BJ (cell line): ENCODE measurements around the gene LVRN. TPM values are rescaled to one million over a fixed set of nuclear protein-coding genes. Genes with fewer than 3 reads are reported as not detected.

Experiments used
- CTCF ChIA-PET: fragments of 350-600 bp; formaldehyde crosslinking; extraction: SDS; loops from one replicate; lab custom pipeline; 2021; ENCODE audit warnings: antibody characterized with exemption, inconsistent platforms; lab: Yijun Ruan, JAX
- POLR2A ChIA-PET: fragments of 300-600 bp; sonication (Branson Sonifier 250); formaldehyde crosslinking; extraction: SDS; loops from one replicate; lab custom pipeline; 2021; ENCODE audit warnings: antibody characterized with exemption; lab: Charles Lee
- DNase-seq: peaks from one replicate; pipeline ENCODE4 v3.0.0-alpha.2; 2011; ENCODE audit warnings: low read depth
- H3K27me3 ChIP-seq: 2 replicates; pipeline ENCODE4 v1.6.0; 2011; ENCODE audit warnings: low read length; ENCODE audit not compliant: control insufficient read depth, insufficient read depth
- H3K36me3 ChIP-seq: 2 replicates; pipeline ENCODE4 v1.5.1; 2011; ENCODE audit warnings: low read length; ENCODE audit not compliant: control insufficient read depth, insufficient read depth
- H3K4me3 ChIP-seq: 2 replicates; pipeline ENCODE4 v1.5.1; 2011; ENCODE audit warnings: low read depth, mild to moderate bottlenecking, control low read depth, low read length
- polyA plus RNA-seq: library from polyadenylated mRNA; depleted of rRNA; stranded (reverse); fragments of >200 nt; gene quantifications from 2 replicates; pipeline ENCODE4 v1.2.3, GENCODE V29; 2011
- TF ChIP-seq, protein P1 (sequence below): IDR thresholded peaks from 2 replicates; pipeline ENCODE4 v1.5.1; 2011; ENCODE audit warnings: low read depth, mild to moderate bottlenecking, control low read depth, inconsistent platforms, low read length, moderate library complexity; ENCODE audit not compliant: insufficient read depth

The LVRN gene
- polyA plus RNA-seq, 1 experiment: 0.05 TPM

DNA sequence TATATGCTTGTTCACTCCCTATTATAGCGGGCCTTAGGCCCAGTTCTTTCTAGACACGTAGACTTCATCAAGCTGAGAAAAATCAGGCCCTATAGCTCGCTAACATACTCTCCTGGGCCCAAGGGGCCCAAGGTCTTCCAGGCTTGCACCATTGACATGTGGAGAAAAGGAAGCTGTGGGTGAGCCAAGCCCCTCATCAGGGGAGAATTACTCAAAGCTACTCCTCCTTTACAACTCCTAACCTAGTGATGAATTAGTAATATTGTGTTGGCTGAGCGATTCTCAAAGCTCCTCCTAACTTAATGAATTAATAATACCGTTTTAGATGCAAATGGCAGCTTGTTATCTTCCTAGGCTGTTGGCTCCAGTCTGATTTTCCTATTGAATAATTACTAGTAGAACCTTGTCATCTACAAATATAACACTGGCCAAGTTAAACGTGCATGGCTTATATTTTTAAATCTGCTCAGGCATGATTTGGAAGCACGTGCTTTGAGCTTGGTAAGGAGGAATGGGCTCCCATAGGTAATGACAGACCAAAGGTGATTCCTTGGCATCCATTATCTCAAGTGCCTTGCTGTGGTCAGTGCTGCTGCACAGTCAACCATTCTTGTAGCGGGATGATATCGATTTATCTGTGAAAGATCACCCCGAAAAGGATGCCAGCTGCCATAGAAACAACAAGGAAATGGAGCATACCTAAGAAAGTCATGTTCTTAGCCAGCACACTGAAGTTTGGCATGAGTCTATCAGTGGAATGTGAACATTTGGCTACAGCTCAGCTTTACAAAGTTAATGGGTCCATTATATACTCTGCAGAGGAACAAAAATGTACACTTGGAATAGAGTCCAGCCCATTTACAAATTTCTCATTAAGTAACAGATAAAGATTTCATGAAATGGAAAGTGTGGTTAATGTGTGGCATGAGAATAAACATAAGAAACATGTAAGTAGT, 23.8 kb downstream of the LVRN start:
- TF ChIP-seq, protein P1, sequence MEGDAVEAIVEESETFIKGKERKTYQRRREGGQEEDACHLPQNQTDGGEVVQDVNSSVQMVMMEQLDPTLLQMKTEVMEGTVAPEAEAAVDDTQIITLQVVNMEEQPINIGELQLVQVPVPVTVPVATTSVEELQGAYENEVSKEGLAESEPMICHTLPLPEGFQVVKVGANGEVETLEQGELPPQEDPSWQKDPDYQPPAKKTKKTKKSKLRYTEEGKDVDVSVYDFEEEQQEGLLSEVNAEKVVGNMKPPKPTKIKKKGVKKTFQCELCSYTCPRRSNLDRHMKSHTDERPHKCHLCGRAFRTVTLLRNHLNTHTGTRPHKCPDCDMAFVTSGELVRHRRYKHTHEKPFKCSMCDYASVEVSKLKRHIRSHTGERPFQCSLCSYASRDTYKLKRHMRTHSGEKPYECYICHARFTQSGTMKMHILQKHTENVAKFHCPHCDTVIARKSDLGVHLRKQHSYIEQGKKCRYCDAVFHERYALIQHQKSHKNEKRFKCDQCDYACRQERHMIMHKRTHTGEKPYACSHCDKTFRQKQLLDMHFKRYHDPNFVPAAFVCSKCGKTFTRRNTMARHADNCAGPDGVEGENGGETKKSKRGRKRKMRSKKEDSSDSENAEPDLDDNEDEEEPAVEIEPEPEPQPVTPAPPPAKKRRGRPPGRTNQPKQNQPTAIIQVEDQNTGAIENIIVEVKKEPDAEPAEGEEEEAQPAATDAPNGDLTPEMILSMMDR: no peak
- Histone ChIP-seq H3K36me3 (no peaks in the 10 kb centered on the region), H3K27me3 (no peaks in the 10 kb centered on the region), H3K4me3 (no peak overlapping the region)
- ChIA-PET CTCF (interaction anchor here (0.9 to 2.0 kb wide), 3 partner anchors 7 to 31 kb away, joined by 3 to 5 read pairs (median 4); no protein-coding TSS in a partner anchor), POLR2A (no interaction called here)
- DNase-seq: no peak

DNA sequence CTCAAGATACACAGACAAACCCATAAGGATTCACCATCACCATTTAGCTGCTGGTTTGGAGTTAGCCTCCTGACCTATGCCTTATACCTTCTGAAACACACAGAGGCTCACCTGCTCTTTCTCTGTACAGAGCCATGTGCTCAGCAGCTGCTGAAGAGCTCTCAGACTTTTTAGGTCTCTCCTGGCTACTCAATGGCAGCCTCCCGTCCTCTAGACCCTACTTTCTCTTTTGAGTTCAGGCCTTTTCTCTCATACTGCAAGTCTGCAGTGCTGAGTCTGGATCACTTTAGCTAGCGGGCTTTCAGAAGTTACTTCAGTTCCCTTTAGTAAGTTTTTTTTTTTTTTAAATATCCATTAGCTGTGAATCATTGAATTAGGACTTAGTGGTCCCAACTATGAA, 25.7 kb downstream of the LVRN start:
- H3K36me3 ChIP-seq: no peaks in the 10 kb centered on the region
- TF ChIP-seq, protein P1: no peak
- no peak overlapping the region for H3K4me3 ChIP-seq
- CTCF ChIA-PET: no interaction called here
- H3K27me3 ChIP-seq: peaks cover 2% of the 10 kb centered on the region; the same call in 1 of the 2 replicates
- POLR2A ChIA-PET: interaction anchor here (0.5 kb wide), 1 partner anchor 1642 kb away, joined by 3 read pairs; no protein-coding TSS in a partner anchor
- no peak for DNase-seq

DNA sequence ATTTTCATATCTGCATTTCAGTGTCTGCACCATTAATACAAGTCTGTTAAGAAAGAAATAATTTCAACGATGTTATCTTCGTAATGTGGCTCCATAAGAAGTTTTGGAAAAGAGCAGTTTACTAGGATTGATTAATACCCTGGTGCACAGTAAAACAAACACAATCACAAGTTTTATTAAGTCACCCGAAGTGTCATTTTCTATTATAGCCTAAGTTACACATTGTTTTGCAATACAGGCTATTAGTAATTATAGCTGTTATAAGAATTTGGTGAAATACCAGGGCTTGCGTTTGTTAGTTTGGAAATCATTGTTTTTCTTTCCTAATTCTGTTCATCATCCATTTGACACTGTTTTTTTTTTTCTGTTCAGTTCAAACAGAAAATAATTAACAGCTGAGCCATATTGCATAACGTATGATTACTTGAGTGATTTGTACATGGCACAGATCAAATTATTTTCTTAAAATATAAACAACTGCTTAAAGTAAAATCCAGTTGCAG, 30.6 kb downstream of the LVRN start:
- TF ChIP-seq, protein P1: no peak
- H3K4me3 ChIP-seq: no peak overlapping the region
- POLR2A ChIA-PET: no interaction called here
- DNase-seq: no peak
- no peaks in the 10 kb centered on the region for H3K36me3 ChIP-seq
- peaks cover 2% of the 10 kb centered on the region for H3K27me3 ChIP-seq
- CTCF ChIA-PET: interaction anchor here (1.5 kb wide), 1 partner anchor 8 kb away, joined by 5 read pairs; no protein-coding TSS in a partner anchor

DNA sequence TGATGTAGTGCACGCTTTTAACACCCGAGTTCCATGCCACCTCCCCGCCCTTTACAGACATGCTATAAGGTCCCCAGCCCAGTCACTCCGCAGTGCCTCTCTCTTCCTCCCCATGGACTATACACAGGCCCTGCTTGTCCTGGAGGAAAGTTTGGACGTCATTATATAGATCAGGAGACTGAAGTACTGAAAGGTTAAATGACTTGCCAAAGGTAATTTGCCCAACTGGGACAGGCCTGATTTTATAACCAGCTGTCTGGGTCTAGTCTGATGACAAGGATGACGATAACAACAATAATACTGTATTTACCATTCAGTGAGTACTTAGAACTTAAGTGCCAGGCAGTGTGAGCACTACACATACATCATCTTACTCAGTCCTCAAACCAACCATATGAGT, 33.1 kb downstream of the LVRN start:
- ChIA-PET POLR2A (no interaction called here), CTCF (interaction anchor here (0.7 to 1.2 kb wide), 3 partner anchors 9 to 12 kb away, joined by 3 read pairs; no protein-coding TSS in a partner anchor)
- TF ChIP-seq, protein P1: no peak
- Histone ChIP-seq H3K27me3 (peaks cover 2% of the 10 kb centered on the region), H3K36me3 (no peaks in the 10 kb centered on the region), H3K4me3 (no peak overlapping the region)
- no peak for DNase-seq
